GM18517 (cell line): Measurements from ENCODE around the gene UBE2E2.
"Not testable (repeated sequence)": the region's sequence is repeated elsewhere in the genome, so short reads cannot be mapped to it uniquely, and the experiment has no call there.

ENCODE experiments used
- ATAC-seq: cut with Tn5 transposase; IDR thresholded peaks from one replicate; pipeline ENCODE4 v1.9.1; 2021; ENCODE audit warnings: mild to moderate bottlenecking, moderate library complexity; ENCODE audit not compliant: unreplicated experiment

Gene UBE2E2

GRCh38 chr3:23602971-23603370 is 399.8 kb downstream of the UBE2E2 start:
- ATAC-seq = no peak

- ATAC-seq = no peak
Observed at GRCh38 chr3:23607184-23607847, 404.2 kb downstream of the UBE2E2 start.

DNA sequence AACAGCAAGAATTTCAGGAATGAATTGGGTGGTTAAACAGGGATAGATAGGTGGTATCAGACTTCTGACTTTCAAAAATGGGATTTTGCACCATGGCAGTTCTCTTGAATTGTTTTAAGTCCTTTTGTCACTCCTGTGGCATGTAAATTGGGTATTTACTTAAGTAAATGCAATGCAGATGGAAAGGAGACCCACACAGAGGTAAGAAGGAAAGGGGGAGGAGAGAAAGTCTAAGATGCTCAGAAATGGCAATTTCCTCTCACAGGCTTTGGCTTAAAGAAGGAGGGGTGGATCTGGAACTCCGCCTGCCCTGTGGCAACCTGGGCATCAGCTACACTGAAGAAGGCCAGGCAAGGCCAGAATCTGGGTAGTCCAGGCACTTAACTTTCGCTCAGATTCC is 405.5 kb downstream of the UBE2E2 start:
- no peak for ATAC-seq

DNA sequence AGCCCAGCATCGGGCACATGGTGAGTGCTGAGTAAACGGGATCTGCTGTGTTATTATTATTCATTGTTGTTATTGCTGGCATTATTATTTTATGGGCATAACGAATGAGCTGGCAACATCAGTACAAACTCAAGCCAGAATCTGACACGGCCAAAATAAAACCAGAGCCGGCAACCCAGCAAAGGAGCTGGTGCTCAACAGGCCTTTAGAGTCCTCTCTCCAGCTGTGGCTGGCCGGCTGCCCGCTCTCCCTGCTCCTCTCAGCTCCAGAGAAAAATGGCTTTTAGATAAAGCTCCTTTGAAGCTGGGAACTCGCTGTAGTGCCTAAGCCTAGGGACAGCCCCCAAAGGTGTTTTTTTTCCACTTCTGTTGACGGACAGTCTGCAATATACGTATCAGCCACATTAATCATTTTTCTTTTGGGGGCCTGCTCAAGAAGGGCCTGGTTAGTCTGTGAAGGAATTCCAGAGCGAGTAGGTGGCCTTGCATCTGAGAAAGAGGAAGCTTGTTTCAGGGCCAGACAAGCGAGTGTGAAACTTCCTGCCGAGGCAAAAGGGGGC is 408.7 kb downstream of the UBE2E2 start:
- no peak for ATAC-seq

DNA sequence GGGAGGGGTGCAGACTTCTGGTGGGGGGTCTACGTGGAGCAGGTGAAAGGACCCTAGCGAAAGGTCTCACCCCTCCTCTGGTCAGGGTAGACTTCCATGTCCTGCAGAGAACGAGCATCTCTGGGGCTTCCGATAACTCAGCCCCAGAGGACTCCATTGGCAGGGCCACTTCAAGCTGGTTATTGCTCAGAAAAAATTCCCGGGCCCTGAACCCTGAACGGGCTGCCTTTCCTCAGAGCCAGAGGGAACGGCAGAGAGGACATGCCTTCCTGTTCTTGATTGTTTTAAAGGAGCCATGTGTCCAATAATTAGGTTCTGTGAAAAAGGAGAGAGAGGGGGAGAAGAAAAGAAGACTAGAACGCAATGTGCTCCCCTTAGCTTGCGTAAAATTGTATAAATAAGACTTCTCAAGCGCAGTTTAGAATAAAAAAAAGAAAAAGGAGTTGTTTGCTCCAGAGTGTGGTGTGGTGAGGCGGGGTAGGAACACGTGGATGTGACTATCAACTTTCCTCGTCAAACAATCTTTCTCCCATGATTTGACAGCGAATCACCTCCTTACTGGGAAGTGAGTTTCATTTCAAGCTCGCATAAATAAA is 409.3 kb downstream of the UBE2E2 start:
- no peak for ATAC-seq

DNA sequence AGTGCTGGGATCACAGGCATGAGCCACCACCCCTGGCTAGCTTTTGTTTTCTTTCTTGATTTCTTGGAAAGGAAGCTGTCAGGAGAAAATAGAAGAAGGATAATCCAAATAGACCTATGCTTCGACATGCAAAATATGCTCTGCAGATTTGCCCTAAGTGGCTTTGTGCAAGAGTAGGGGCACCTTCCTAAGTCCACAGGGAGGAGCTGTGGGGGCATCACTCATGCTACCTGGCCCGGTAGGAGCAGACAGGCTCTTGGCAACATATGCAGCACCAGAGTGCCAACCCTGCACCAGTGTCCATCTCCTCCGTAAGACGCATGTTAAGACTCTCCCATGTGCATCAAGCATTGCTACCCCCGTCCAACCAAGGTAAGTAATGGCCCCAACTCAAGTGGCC is 411.9 kb downstream of the UBE2E2 start:
- ATAC-seq = no peak

DNA sequence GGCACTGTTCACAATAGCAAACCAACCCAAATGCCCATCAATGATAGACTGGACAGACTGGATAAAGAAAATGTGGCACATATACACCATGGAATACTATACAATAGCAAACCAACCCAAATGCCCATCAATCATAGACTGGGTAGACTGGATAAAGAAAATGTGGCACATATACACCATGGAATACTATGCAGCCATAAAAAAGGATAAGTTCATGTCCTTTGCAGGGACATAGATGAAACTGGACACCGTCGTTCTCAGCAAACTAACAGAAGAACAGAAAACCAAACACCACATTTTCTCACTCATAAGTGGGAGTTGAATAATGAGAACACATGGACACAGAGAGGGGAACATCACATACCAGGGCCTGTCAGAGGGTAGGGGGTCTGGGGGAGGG is 415.3 kb downstream of the UBE2E2 start:
- not testable (repeated sequence) for ATAC-seq

DNA sequence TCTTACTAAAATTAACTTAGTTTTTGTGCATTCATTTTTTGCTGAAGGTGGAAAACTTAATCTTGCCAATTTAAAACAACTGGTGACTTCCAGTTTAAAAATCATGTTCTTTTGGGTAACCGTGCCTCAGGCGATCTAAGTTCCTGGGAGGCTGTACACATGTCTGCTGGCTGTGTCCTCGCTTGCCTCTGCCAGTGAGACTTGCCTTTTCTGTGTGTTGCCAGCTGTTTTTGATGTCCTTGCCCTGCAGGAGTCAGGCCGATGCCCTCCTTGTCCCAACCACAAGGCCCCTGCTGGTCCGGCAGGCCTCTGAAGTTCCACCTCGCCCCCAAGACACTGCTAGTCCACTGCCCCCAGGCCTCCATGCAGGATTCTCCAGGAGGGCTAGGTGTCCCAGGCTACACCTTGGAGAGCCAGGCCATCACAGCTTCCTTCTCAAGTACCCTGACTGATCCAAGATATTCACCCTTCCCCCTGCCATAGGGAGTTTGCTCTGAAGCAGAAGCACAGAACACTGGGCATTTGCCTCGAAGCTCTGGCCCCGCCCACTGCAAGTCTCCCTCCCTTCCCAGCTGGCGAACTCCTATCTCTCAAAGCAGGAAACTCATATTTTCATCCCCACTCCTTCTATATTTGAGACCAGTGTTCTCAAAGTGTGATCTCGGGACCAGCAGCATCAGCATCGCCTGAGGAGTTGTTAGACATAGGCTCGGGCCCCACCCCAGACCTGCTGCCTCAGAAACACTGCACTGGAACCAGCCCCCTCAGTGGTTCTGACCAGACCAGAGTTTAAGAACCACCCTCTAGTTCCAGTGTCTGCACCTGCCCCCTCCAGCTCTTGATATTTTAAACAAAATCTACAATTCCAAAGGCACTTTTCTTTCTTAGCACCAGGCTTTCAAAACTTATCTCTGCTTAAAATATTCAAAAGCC is 416.8 kb downstream of the UBE2E2 start:
- ATAC-seq = no peak

DNA sequence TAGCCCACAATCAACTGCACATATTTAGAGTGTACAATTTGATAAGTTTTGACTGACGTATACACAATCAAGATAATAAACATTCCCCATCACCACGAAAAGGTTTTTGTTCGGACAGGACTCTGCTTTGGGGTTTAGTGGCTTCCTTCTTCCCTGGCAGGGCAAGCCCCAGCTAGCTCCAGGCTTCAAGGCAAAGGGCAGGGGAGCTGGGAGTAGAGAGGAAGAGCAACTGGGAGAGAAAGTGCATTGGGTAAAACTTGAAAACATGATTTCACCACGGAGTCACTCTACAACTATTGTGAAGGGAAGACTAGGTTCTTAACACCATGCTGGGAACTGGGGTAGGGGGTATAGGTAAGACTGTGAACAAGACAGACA is 417.5 kb downstream of the UBE2E2 start:
- ATAC-seq = no peak

GRCh38 chr3:23623844-23624243 is 420.7 kb downstream of the UBE2E2 start:
- no peak for ATAC-seq

GRCh38 chr3:23624305-23624704 is 421.2 kb downstream of the UBE2E2 start:
- ATAC-seq = no peak

- no peak for ATAC-seq
Observed at GRCh38 chr3:23626442-23626841, 423.3 kb downstream of the UBE2E2 start.

GRCh38 chr3:23629181-23629894 is 426.2 kb downstream of the UBE2E2 start:
- ATAC-seq = no peak

DNA sequence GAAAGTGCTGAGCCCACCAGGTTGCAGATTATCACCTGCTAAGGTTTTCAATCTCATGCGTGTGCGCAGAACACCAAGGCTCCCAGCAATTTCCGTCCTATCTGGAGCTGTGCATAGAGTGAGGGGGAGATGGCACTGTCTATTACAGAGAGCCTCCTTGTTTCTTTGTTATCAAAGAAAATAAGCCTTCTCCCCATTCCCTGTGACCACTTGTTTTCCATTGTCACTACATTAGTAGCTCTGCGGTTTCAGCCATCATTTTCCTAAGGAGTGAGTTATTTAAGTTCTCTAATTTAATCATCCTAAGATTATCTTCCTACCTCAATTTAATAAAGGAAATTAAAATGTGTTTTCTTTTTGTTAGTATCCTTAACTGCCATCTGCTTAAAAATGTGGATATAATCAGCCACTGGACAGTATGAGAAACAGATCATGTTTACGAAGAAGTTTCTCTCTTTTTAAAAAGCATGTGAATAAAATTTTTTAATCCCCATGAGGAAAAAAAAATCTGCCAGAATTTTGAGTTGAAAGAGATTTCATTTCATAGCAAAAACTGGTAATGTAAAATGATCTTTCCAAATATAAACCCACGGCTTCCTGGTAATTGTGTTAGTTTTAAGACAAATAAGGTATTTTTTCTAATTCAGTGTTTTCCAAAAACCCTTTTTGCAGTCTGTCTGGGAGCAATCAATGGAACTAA is 430.3 kb downstream of the UBE2E2 start:
- no peak for ATAC-seq

DNA sequence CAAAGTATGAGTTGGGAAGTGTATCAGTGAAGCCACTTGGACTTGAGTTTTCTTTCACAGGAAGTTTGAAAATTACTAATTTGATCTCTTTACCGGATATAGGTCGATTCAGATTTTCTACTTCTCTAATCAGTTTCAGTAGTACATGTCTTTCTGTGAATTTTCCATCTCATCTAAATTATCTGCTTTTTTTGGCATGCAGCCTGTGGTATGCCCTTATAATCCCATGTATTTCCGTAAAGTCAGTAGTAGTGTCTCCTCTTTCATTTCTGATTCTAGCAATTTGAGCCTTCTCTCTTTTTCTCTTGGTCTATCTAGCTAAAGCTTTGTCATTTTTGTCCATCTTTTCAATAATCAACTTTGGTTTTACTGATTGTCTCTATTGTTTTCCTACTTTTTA is 434.2 kb downstream of the UBE2E2 start:
- no peak for ATAC-seq

DNA sequence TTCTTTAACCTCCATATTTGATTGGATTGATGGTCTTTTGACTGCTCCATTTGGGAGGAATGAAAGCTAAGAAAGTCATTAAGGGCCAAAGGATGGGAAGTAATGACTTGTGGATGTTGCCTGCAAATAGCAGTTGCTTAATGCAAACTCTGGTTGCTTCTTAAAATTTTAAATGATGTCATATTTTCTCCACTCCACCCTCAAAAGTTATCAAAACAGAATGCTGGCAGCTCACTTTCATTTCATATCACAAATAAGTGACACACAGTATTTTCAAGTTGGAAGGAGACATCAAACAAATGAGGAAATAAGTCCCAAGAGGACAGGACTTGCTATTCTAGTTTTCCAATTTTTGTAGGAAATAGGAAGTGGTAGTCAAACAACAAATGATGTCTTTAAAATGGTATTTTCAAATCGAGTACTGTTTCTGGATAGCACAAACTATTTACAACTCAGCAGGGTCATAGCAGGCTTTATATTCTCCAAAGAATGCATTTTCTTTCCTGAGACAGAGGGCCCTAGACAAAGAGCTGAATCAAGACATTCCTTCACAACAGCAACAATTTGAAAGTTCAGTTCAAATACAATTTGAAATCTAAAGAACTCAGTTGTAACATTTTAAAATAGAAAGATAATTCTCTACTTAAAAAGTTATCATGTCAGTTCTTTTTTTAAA is 437.5 kb downstream of the UBE2E2 start:
- no peak for ATAC-seq
